Gastroesophageal sphincter (tissue), 3 donors: ENCODE results near the gene ARID1B.

Source experiments
- CTCF ChIP-seq, 4 experiments: fragments of 200-600 bp in 2 of 4; fragments of 450-650 bp in 2 of 4; sonication (generic) in 1 of 4; IDR thresholded peaks; one replicate each; pipeline ENCODE4 v1.5.1; 2017 to 2019; ENCODE audit warnings: antibody characterized with exemption in 4 of 4, mild to moderate bottlenecking in 2 of 4, moderate library complexity in 2 of 4
- EP300 ChIP-seq: sonication (generic); formaldehyde crosslinking; IDR thresholded peaks from one replicate; pipeline ENCODE4 v1.6.1; 2017; ENCODE audit warnings: antibody characterized with exemption, mild to moderate bottlenecking
- POLR2A ChIP-seq, 2 donors: fragments of 450-650 bp; IDR thresholded peaks; one replicate each; pipeline ENCODE4 v1.6.1; 2017; ENCODE audit warnings: antibody characterized with exemption in 2 of 2, mild to moderate bottlenecking in 2 of 2, moderate library complexity in 1 of 2
- POLR2AphosphoS5 ChIP-seq: sonication (generic); formaldehyde crosslinking; IDR thresholded peaks from one replicate; pipeline ENCODE4 v1.6.1; 2017; ENCODE audit warnings: antibody characterized with exemption

DNA sequence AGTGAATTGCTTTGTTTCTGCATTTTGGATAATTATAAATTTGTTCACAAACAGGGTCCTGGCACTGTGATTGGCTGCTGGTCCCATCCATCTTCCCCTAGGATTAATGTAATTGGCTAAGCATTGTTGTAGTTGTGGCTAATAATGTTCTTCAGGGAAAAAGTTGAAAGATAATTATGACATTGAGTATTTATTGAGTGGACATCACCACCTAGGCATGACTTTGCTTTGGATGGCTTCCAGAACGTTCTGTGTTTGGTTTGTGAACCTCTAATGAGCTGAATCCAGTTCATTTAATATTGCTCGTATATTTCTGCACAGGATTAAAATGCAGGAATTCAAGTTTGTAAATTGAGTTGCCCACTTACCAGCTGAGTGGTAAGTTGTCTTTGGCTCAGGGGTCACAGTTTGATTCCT lies 55.1 kb downstream of the ARID1B start:
- no peak for TF ChIP-seq POLR2A (IDR thresholded peaks at IDR 0.05)
- no peak for TF ChIP-seq CTCF (IDR thresholded peaks at IDR 0.05)
- no peak for TF ChIP-seq EP300
- TF ChIP-seq POLR2AphosphoS5, result no peak
